ENCODE data around the gene UBE2G1.

GRCh38 chr17:4272972-4273368 is 93.5 kb downstream of the UBE2G1 start:
- TF ChIP-seq CTCF (IDR thresholded peaks at IDR 0.05; ENCODE audit: low read depth, low read length) (no peak), EZH2phosphoT487 (IDR thresholded peaks at IDR 0.05; ENCODE audit: low read depth) (no peak)

All from OCI-LY3 (cell line).